Left lung (tissue), 10 donors: ENCODE measurements around the gene LIN37. TPM values are rescaled to one million over a fixed set of nuclear protein-coding genes. Genes with fewer than 3 reads are reported as not detected.
"Not testable (repeated sequence)": the region's sequence is repeated elsewhere in the genome, so short reads cannot be mapped to it uniquely, and the experiment has no call there.

Experiments
- ATAC-seq: fragments of 200-7000 bp; cut with Tn5 transposase; one replicate; pipeline ENCODE4 v1.9.1; 2020; ENCODE audit warnings: moderate library complexity
- DNase-seq, 4 donors: peaks; one replicate each; pipeline ENCODE4 v3.0.0-alpha.2; 2013 to 2020
- H3K27ac ChIP-seq, 2 donors: fragments of 200-600 bp; sonication (generic) in 1 of 2; one replicate each; pipeline versions ENCODE4 v1.5.0 to v1.8.0; 2020 to 2021
- H3K27me3 ChIP-seq, 2 donors: fragments of 200-600 bp; sonication (generic) in 1 of 2; one replicate each; pipeline versions ENCODE4 v1.5.0 to v1.8.0; 2020 to 2021
- H3K36me3 ChIP-seq, 2 donors: fragments of 200-600 bp; sonication (generic) in 1 of 2; one replicate each; pipeline versions ENCODE4 v1.5.0 to v1.8.0; 2020 to 2021
- H3K4me1 ChIP-seq, 2 donors: fragments of 200-600 bp; one replicate each; pipeline ENCODE4 v1.8.0; 2021
- H3K4me3 ChIP-seq, 2 donors: fragments of 200-600 bp; sonication (generic) in 1 of 2; one replicate each; pipeline versions ENCODE4 v1.5.0 to v1.8.0; 2020 to 2021; ENCODE audit warnings: mild to moderate bottlenecking in 1 of 2
- H3K9me3 ChIP-seq, 2 donors: fragments of 200-600 bp; sonication (generic) in 1 of 2; one replicate each; pipeline versions ENCODE4 v1.5.0 to v1.8.0; 2020 to 2021
- intact Hi-C, 2 donors: fragments of 100-400 bp; cut with DNase I; formaldehyde crosslinking; loops; one replicate each; pipeline versions ENCODE4 v1.11.2 to v1.14.2; 2022
- polyA plus RNA-seq, 6 donors: library from polyadenylated mRNA; unstranded; fragments of 120-200 nt; gene quantifications; one replicate each; pipeline ENCODE4 v1.2.1, GENCODE V29; 2013; ENCODE audit not compliant: insufficient read length in 6 of 6
- total RNA-seq, 2 donors: library from RNA; stranded (reverse); fragmentation: NEBNext Ultra II Directional; extraction: Animal tissue kit (Norgen Biotek cat#: 25700); gene quantifications; one replicate each; pipeline ENCODE4 v1.2.1, GENCODE V29; 2021
- TF ChIP-seq, protein P1 (sequence below), 2 donors: fragments of 200-600 bp; sonication (generic) in 1 of 2; IDR thresholded peaks; one replicate each; pipeline versions ENCODE4 v1.5.0 to v1.8.0; 2021; ENCODE audit warnings: antibody characterized with exemption in 2 of 2
- donor health status: DM: no; HTN: yes; CAD: no.
- donor health status: DM: no; HTN: no; CAD: no.

LIN37 gene
- total and polyA plus RNA-seq, 8 donors = 6.6 to 14.5 (median 11.8) TPM

DNA sequence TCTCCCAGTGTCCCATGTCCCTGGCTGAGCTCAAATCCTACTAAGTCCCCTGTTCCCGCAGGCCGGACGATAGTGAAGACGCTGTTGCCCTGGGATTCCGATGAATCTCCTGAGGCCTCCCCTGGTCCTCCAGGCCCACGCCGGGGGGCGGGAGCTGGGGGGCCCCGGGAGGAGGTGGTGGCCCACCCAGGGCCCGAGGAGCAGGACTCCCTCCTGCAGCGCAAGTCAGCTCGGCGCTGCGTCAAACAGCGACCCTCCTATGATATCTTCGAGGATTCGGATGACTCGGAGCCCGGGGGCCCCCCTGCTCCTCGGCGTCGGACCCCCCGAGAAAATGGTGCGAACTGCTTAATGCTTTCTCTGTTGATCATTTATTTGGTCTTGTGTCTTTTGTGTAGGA is 24.7 kb upstream of the LIN37 start:
- intact Hi-C loops = no loop called here
- ATAC-seq (no peak), DNase-seq (no peak)
- TF ChIP-seq, protein P1, sequence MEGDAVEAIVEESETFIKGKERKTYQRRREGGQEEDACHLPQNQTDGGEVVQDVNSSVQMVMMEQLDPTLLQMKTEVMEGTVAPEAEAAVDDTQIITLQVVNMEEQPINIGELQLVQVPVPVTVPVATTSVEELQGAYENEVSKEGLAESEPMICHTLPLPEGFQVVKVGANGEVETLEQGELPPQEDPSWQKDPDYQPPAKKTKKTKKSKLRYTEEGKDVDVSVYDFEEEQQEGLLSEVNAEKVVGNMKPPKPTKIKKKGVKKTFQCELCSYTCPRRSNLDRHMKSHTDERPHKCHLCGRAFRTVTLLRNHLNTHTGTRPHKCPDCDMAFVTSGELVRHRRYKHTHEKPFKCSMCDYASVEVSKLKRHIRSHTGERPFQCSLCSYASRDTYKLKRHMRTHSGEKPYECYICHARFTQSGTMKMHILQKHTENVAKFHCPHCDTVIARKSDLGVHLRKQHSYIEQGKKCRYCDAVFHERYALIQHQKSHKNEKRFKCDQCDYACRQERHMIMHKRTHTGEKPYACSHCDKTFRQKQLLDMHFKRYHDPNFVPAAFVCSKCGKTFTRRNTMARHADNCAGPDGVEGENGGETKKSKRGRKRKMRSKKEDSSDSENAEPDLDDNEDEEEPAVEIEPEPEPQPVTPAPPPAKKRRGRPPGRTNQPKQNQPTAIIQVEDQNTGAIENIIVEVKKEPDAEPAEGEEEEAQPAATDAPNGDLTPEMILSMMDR (IDR thresholded peaks at IDR 0.05) = no peak
- no peaks in the 10 kb centered on the region for H3K9me3 ChIP-seq
- H3K36me3 ChIP-seq = peaks cover 0 to 91% of the 10 kb centered on the region in 2 donors
- peaks cover 4 to 16% of the 10 kb centered on the region in 2 donors for H3K4me1 ChIP-seq
- no peak overlapping the region for H3K27ac ChIP-seq
- H3K27me3 ChIP-seq = no peaks in the 10 kb centered on the region
- H3K4me3 ChIP-seq = no peak overlapping the region

DNA sequence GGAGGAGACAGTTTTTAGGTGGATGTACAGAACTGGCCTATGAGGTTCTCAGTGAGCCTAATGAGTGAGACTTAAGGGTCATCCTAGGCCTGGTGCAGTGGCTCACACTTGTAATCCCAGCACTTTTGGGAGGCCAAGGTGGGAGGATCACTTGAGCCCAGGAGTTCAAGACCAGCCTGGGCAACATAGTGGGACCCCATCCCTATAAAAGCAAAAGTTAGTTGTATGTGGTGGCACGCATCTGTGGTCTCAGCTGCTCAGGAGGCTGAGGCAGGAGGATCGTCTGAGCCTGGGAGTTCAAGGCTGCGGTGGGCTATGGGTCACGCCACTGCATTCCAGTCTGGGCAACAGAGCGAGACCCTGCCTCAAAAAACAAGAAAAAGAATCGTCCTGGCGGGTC is 24.2 kb upstream of the LIN37 start:
- H3K27me3 ChIP-seq, H3K4me3 ChIP-seq, intact Hi-C loops, H3K9me3 ChIP-seq, ATAC-seq, DNase-seq, H3K27ac ChIP-seq: not testable (repeated sequence)
- Histone ChIP-seq H3K36me3 (peaks cover 0 to 96% of the 10 kb centered on the region in 2 donors), H3K4me1 (peaks cover 0 to 11% of the 10 kb centered on the region in 2 donors)

DNA sequence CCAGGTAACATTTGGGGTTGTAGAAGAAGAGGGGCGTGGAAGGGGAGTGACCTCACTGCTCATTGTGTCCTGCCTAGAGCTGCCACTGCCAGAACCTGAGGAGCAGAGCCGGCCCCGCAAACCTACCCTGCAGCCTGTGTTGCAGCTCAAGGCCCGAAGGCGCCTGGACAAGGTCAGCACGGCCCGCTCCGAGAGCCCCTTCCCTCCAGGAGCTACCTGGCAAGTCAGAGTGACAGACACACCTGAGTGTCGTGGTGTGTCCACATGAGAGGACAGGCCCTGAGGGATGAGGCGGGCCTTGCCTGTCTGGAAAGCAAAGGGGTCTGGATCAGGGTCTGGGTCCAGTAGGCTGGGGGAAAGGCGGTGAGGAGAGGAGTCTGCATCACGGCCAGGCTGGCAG is 23.8 kb upstream of the LIN37 start:
- TF ChIP-seq, protein P1 (IDR thresholded peaks at IDR 0.05) = no peak
- H3K4me1 ChIP-seq = peaks cover 0 to 7% of the 10 kb centered on the region in 2 donors
- H3K27ac ChIP-seq = no peak overlapping the region
- intact Hi-C loops = no loop called here
- H3K4me3 ChIP-seq = no peak overlapping the region
- no peaks in the 10 kb centered on the region for H3K9me3 ChIP-seq
- DNase-seq (peak in 1 of 4 donors; percentile 78), ATAC-seq (no peak)
- no peaks in the 10 kb centered on the region for H3K27me3 ChIP-seq
- H3K36me3 ChIP-seq = peaks cover 0 to 99% of the 10 kb centered on the region in 2 donors

GRCh38 chr19:35725216-35725861 is 23.0 kb upstream of the LIN37 start:
- peaks cover 0 to 99% of the 10 kb centered on the region in 2 donors for H3K36me3 ChIP-seq
- no peaks in the 10 kb centered on the region for H3K27me3 ChIP-seq
- intact Hi-C loops = no loop called here
- H3K4me1 ChIP-seq = no peaks in the 10 kb centered on the region
- no peak overlapping the region for H3K4me3 ChIP-seq
- no peak for ATAC-seq
- peak in 1 of 4 donors; percentile 78 for DNase-seq
- TF ChIP-seq, protein P1 (IDR thresholded peaks at IDR 0.05) = no peak
- H3K27ac ChIP-seq = no peak overlapping the region
- H3K9me3 ChIP-seq = no peaks in the 10 kb centered on the region

DNA sequence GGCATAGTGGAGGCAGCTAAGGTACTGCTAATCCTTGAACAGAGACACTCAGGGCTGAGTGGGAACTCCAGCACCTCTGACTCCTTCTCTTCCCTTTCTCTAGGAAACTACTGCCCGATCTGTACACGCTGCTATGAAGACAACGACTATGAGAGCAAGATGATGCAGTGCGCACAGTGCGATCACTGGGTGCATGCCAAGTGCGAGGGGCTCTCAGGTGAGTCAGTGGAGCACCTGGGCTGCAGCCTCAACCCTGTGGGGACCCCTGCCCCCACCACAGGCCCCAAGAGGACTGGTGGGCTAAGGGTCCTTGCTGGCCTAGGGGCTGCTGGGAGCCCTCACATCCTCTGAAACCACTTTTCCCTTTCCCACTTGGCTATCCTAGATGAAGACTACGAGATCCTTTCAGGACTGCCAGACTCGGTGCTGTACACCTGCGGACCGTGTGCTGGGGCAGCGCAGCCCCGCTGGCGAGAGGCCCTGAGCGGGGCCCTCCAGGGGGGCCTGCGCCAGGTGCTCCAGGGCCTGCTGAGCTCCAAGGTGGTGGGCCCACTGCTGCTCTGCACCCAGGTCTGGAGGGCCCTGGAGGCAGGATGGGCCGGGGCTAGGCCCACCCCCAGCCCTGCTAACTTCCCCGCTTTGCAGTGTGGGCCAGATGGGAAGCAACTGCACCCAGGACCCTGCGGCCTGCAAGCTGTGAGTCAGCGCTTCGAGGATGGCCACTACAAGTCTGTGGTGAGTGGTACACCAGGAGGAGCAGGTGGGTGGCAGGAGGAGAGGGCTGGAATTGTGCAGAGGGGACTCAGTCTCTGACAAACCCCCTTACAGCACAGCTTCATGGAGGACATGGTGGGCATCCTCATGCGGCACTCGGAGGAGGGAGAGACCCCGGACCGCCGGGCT is 21.1 kb upstream of the LIN37 start:
- Histone ChIP-seq H3K27ac (no peak overlapping the region), H3K27me3 (no peaks in the 10 kb centered on the region), H3K36me3 (peaks cover 0 to 100% of the 10 kb centered on the region in 2 donors), H3K9me3 (no peaks in the 10 kb centered on the region), H3K4me1 (no peaks in the 10 kb centered on the region), H3K4me3 (no peak overlapping the region)
- TF ChIP-seq, protein P1 (IDR thresholded peaks at IDR 0.05) = no peak
- ATAC-seq = no peak
- no peak for DNase-seq
- intact Hi-C loops = no loop called here
